ENCODE data around the gene IPMK.
"Not testable (repeated sequence)": the region's sequence is repeated elsewhere in the genome, so short reads cannot be mapped to it uniquely, and the experiment has no call there.

The IPMK gene

GRCh38 chr10:58266826-58267712 is 625 bp downstream of the IPMK start:
- no peak for DNase-seq (ENCODE audit: low read depth)

- DNase-seq (ENCODE audit: low read depth) = no peak
Observed at GRCh38 chr10:58266003-58266825, 1.5 kb downstream of the IPMK start.

GRCh38 chr10:58265249-58265648 is 2.4 kb downstream of the IPMK start:
- DNase-seq (ENCODE audit: low read depth) = no peak

- no peak for DNase-seq (ENCODE audit: low read depth)
Observed at GRCh38 chr10:58264780-58265179, 2.9 kb downstream of the IPMK start.

GRCh38 chr10:58262766-58263165 is 4.9 kb downstream of the IPMK start:
- DNase-seq (ENCODE audit: low read depth) = no peak

GRCh38 chr10:58260334-58260733 is 7.4 kb downstream of the IPMK start:
- DNase-seq (ENCODE audit: low read depth) = no peak

- DNase-seq (ENCODE audit: low read depth) = no peak
Observed at GRCh38 chr10:58258977-58259692, 8.6 kb downstream of the IPMK start.

GRCh38 chr10:58256013-58256780 is 11.5 kb downstream of the IPMK start:
- not testable (repeated sequence) for DNase-seq (ENCODE audit: low read depth)

GRCh38 chr10:58254644-58255043 is 13.1 kb downstream of the IPMK start:
- no peak for DNase-seq (ENCODE audit: low read depth)

GRCh38 chr10:58253184-58253583 is 14.5 kb downstream of the IPMK start:
- DNase-seq (ENCODE audit: low read depth) = no peak

GRCh38 chr10:58244666-58245065 is 23.0 kb downstream of the IPMK start:
- not testable (repeated sequence) for DNase-seq (ENCODE audit: low read depth)

GRCh38 chr10:58244242-58244641 is 23.5 kb downstream of the IPMK start:
- not testable (repeated sequence) for DNase-seq (ENCODE audit: low read depth)

- not testable (repeated sequence) for DNase-seq (ENCODE audit: low read depth)
Observed at GRCh38 chr10:58243801-58244200, 23.9 kb downstream of the IPMK start.

- no peak for DNase-seq (ENCODE audit: low read depth)
Observed at GRCh38 chr10:58243269-58243668, 24.4 kb downstream of the IPMK start.

- no peak for DNase-seq (ENCODE audit: low read depth)
Observed at GRCh38 chr10:58241346-58241745, 26.3 kb downstream of the IPMK start.

GRCh38 chr10:58240531-58240930 is 27.2 kb downstream of the IPMK start:
- no peak for DNase-seq (ENCODE audit: low read depth)

GRCh38 chr10:58239561-58240169 is 28.0 kb downstream of the IPMK start:
- no peak for DNase-seq (ENCODE audit: low read depth)

- DNase-seq (ENCODE audit: low read depth) = no peak
Observed at GRCh38 chr10:58237014-58237834, 30.5 kb downstream of the IPMK start.

- DNase-seq (ENCODE audit: low read depth) = not testable (repeated sequence)
Observed at GRCh38 chr10:58229856-58230255, 37.8 kb downstream of the IPMK start.

- no peak for DNase-seq (ENCODE audit: low read depth)
Observed at GRCh38 chr10:58225654-58226053, 42.0 kb downstream of the IPMK start.

Data from stimulated activated CD8-positive, alpha-beta memory T cell treated with anti-CD3 and anti-CD28 coated beads, Interleukin-4, amount 100 ng/mL, for 24 hours (primary cell).